ENCODE results near the gene TCFL5. TPM values are rescaled to one million over a fixed set of nuclear protein-coding genes. Genes with fewer than 3 reads are reported as not detected.
A peak's percentile ranks its signal among the peaks of the same experiment; 100 is the strongest.

The TCFL5 gene
- total RNA-seq, 1 experiment from 2014 or later, result 29.3 TPM

- no TSS peak for BruUV-seq (replicated peaks)
- Histone ChIP-seq H3K4me1 (replicated peaks; ENCODE audit: insufficient read depth) (no peaks in the 10 kb centered on the region), H3K36me3 (ENCODE audit: low read depth) (peaks cover 51% of the 10 kb centered on the region), H3K79me2 (ENCODE audit: low read depth) (peaks cover 38% of the 10 kb centered on the region), H3K27ac (no peak overlapping the region), H3F3A (ENCODE audit: insufficient read depth, low read depth) (peaks cover 15% of the 10 kb centered on the region; the same call in 1 of the 2 replicates), H3K9me3 (ENCODE audit: insufficient read depth, low read depth) (no peaks in the 10 kb centered on the region), H2AFZ (no peak overlapping the region), H3K4me3 (no peak overlapping the region), H3K27me3 (ENCODE audit: insufficient read depth, low read depth) (no peaks in the 10 kb centered on the region), H3K4me2 (no peak overlapping the region), H4K20me1 (ENCODE audit: insufficient read depth) (peaks cover 77% of the 10 kb centered on the region), H3K9me2 (ENCODE audit: insufficient read depth) (no peaks in the 10 kb centered on the region)
- ChIA-PET CTCF (no interaction called here), POLR2A (ENCODE audit: unreplicated experiment) (no interaction called here)
- intact Hi-C loops (cut with micrococcal nuclease; ENCODE audit: unreplicated experiment), result no loop called here
- no peak for TF ChIP-seq EZH2 (IDR thresholded peaks at IDR 0.05; ENCODE audit: low read depth)
- TF ChIP-seq CTCF (conservative IDR thresholded peaks at IDR 0.05), result no peak
- no peak for DNase-seq
Observed at GRCh38 chr20:62908971-62909791, 47.6 kb upstream of the TCFL5 start.

- intact Hi-C loops (cut with micrococcal nuclease; ENCODE audit: unreplicated experiment), result no loop called here
- POLR2A ChIA-PET (ENCODE audit: unreplicated experiment), result interaction anchor here (0.7 kb wide), 1 partner anchor 14 kb away, joined by 8 read pairs; no protein-coding TSS in a partner anchor
- Histone ChIP-seq H3K79me2 (ENCODE audit: low read depth) (peaks cover 23% of the 10 kb centered on the region), H3K9me2 (ENCODE audit: insufficient read depth) (no peaks in the 10 kb centered on the region), H3K4me3 (no peak overlapping the region), H3F3A (ENCODE audit: insufficient read depth, low read depth) (peaks cover 23% of the 10 kb centered on the region; the same call in 1 of the 2 replicates), H3K9me3 (ENCODE audit: insufficient read depth, low read depth) (no peaks in the 10 kb centered on the region), H3K27me3 (ENCODE audit: insufficient read depth, low read depth) (no peaks in the 10 kb centered on the region), H2AFZ (no peak overlapping the region), H3K4me2 (no peak overlapping the region), H4K20me1 (ENCODE audit: insufficient read depth) (peaks cover 66% of the 10 kb centered on the region), H3K4me1 (replicated peaks; ENCODE audit: insufficient read depth) (no peaks in the 10 kb centered on the region), H3K36me3 (ENCODE audit: low read depth) (peaks cover 63% of the 10 kb centered on the region), H3K27ac (no peak overlapping the region)
- TF ChIP-seq EZH2 (IDR thresholded peaks at IDR 0.05; ENCODE audit: low read depth) (no peak), CTCF (conservative IDR thresholded peaks at IDR 0.05) (peak; percentile 70)
- no peak for DNase-seq
- CTCF ChIA-PET, result interaction anchor here (1.1 kb wide), 1 partner anchor 9 kb away, joined by 5 read pairs; no protein-coding TSS in a partner anchor
- BruUV-seq (replicated peaks), result no TSS peak
Observed at GRCh38 chr20:62907384-62908317, 46.0 kb upstream of the TCFL5 start.

GRCh38 chr20:62906647-62907375 lies 45.2 kb upstream of the TCFL5 start:
- H3F3A ChIP-seq (ENCODE audit: insufficient read depth, low read depth), result peaks cover 26% of the 10 kb centered on the region
- H4K20me1 ChIP-seq (ENCODE audit: insufficient read depth), result peaks cover 57% of the 10 kb centered on the region
- no peak overlapping the region for H3K4me3 ChIP-seq
- no TSS peak for BruUV-seq (replicated peaks)
- peaks cover 56% of the 10 kb centered on the region for H3K36me3 ChIP-seq (ENCODE audit: low read depth)
- no peak overlapping the region for H3K27ac ChIP-seq
- H3K79me2 ChIP-seq (ENCODE audit: low read depth), result peaks cover 14% of the 10 kb centered on the region; the same call in 1 of the 2 replicates
- no peaks in the 10 kb centered on the region for H3K27me3 ChIP-seq (ENCODE audit: insufficient read depth, low read depth)
- H2AFZ ChIP-seq, result no peak overlapping the region
- H3K9me3 ChIP-seq (ENCODE audit: insufficient read depth, low read depth), result no peaks in the 10 kb centered on the region
- H3K9me2 ChIP-seq (ENCODE audit: insufficient read depth), result no peaks in the 10 kb centered on the region
- DNase-seq, result no peak
- H3K4me2 ChIP-seq, result no peak overlapping the region
- ChIA-PET POLR2A (ENCODE audit: unreplicated experiment) (no interaction called here), CTCF (interaction anchor here (0.5 to 1.1 kb wide), 2 partner anchors 10 to 40 kb away, joined by 4 to 5 read pairs; no protein-coding TSS in a partner anchor)
- TF ChIP-seq CTCF (conservative IDR thresholded peaks at IDR 0.05), result no peak
- no peak for TF ChIP-seq EZH2 (IDR thresholded peaks at IDR 0.05; ENCODE audit: low read depth)
- intact Hi-C loops (cut with micrococcal nuclease; ENCODE audit: unreplicated experiment), result no loop called here
- H3K4me1 ChIP-seq (replicated peaks; ENCODE audit: insufficient read depth), result no peaks in the 10 kb centered on the region
